Cardiac fibroblast (primary cell): ENCODE data around the gene HINT3.
"Not testable (repeated sequence)": the region's sequence is repeated elsewhere in the genome, so short reads cannot be mapped to it uniquely, and the experiment has no call there.

Experiments used
- DNase-seq, 2 donors: peaks; one replicate each; pipeline versions ENCODE4 v3.0.0 to v3.0.0-alpha.2; 2010; ENCODE audit warnings: low read depth in 2 of 2
- H3K4me3 ChIP-seq, 2 donors: replicated peaks in 1 of 2; 1 replicate in 1 of 2; 2 replicates in 1 of 2; pipeline ENCODE4 v1.5.1; 2011; ENCODE audit warnings: low read depth in 2 of 2, low read length in 2 of 2, mild to moderate bottlenecking in 2 of 2, moderate library complexity in 1 of 2
- TF ChIP-seq, protein P1 (sequence below): IDR thresholded peaks from one replicate; pipeline ENCODE4 v1.5.1; 2011; ENCODE audit warnings: low read depth, mild to moderate bottlenecking, low read length, inconsistent platforms

The HINT3 gene

GRCh38 chr6:125926711-125927110 is 29.9 kb upstream of the HINT3 start:
- no peak for DNase-seq
- H3K4me3 ChIP-seq, result no peak overlapping the region
- TF ChIP-seq, protein P1, sequence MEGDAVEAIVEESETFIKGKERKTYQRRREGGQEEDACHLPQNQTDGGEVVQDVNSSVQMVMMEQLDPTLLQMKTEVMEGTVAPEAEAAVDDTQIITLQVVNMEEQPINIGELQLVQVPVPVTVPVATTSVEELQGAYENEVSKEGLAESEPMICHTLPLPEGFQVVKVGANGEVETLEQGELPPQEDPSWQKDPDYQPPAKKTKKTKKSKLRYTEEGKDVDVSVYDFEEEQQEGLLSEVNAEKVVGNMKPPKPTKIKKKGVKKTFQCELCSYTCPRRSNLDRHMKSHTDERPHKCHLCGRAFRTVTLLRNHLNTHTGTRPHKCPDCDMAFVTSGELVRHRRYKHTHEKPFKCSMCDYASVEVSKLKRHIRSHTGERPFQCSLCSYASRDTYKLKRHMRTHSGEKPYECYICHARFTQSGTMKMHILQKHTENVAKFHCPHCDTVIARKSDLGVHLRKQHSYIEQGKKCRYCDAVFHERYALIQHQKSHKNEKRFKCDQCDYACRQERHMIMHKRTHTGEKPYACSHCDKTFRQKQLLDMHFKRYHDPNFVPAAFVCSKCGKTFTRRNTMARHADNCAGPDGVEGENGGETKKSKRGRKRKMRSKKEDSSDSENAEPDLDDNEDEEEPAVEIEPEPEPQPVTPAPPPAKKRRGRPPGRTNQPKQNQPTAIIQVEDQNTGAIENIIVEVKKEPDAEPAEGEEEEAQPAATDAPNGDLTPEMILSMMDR, result no peak

GRCh38 chr6:125927761-125928160 is 28.8 kb upstream of the HINT3 start:
- H3K4me3 ChIP-seq, result no peak overlapping the region
- no peak for DNase-seq
- TF ChIP-seq, protein P1, result no peak

DNA sequence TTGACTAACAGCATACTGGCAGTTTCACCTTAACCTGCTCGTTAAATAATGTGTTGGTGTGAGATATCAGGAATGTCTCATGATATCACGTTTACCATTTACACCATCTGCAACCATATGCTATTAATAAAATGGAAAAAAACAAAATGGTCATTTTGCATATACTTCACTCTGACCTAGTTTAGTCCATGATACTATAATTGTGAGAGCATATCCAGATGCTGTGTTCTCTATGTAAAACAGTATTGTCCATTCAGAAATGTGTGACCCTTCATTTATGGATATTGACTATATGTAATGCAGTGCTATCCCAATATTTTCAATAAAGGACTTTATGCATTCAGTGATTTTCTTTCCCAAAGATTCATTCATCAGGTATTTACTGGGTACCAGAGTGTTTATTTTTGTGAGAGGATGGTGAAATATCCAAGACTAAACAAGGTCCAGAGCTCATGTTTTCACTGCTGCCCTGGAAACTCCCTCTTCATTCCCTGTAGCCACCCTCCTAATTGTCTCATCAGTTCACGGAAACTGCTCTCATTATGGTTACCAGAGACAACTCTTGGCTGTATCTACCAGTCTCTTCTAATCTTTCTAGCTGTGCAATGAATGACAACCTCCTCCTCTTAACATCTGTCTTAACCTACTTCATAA is 25.7 kb upstream of the HINT3 start:
- TF ChIP-seq, protein P1, result no peak
- no peak overlapping the region for H3K4me3 ChIP-seq
- peak in 1 of 2 donors; percentile 31 for DNase-seq

GRCh38 chr6:125931733-125932450 is 24.7 kb upstream of the HINT3 start:
- TF ChIP-seq, protein P1, result no peak

DNA sequence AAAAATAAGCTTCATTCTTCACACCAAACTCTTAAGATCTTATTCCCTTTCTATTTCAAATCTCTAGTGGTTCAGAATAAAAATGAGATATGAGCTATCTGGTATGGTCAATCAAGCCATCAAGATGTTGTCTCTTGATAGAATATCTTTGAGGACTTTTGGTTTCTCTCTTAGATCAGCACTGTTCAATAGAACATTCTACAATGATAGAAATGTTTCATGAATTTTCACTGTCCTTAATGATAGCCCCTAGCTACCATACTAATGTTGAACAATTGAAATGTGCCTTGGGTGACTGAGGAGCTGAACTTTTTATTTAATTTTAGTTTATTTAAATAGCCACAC is 24.1 kb upstream of the HINT3 start:
- no peak overlapping the region for H3K4me3 ChIP-seq
- TF ChIP-seq, protein P1, result no peak

More at GRCh38 chr6:125931733-125932450, 24.7 kb upstream of the HINT3 start:
- DNase-seq, result peak in 1 of 2 donors; percentile 50
- H3K4me3 ChIP-seq, result no peak overlapping the region

GRCh38 chr6:125935520-125935919 is 21.1 kb upstream of the HINT3 start:
- H3K4me3 ChIP-seq, DNase-seq: not testable (repeated sequence)

More for the DNA sequence above, 24.1 kb upstream of the HINT3 start:
- no peak for DNase-seq

DNA sequence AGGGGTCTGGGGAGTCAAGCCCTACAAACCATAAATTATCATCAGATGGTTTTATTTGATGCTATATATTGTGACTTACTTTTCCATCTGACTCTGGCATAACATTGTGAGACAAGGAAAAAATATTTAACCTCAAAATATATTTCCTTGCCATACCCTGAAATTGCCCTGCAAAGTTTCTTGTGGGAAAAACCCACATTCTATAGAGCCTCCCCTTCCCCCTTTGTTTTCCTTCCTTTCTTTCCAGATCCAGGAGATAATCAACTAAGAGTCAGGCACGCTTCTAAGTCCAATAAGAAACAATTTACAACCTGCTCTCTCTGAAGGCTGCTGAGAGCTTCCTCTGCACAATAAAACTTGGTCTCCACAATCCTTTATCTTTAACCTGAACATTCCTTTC is 17.5 kb upstream of the HINT3 start:
- TF ChIP-seq, protein P1, result no peak
- DNase-seq, result no peak
- H3K4me3 ChIP-seq, result no peak overlapping the region
